CD4-positive, alpha-beta T cell treated with Interleukin-12 subunit alpha and Interleukin-12 subunit beta, for 1 hour (primary cell): ENCODE data around the gene PSMA4.
"Not testable (repeated sequence)": the region's sequence is repeated elsewhere in the genome, so short reads cannot be mapped to it uniquely, and the experiment has no call there.

Experiments used
- DNase-seq: peaks from one replicate; pipeline ENCODE4 v3.0.0-alpha.2; 2020

PSMA4 gene

GRCh38 chr15:78540141-78540870 lies at the start of gene PSMA4:
TSS of gene PSMA4 (plus strand) at chr15:78540444. CDS start at chr15:78541928, 1,484 bp downstream.
- peak; percentile 92 for DNase-seq

- no peak for DNase-seq
Measured at GRCh38 chr15:78492872-78493271, 47.4 kb upstream of the PSMA4 start.

- DNase-seq: no peak
Measured at GRCh38 chr15:78501857-78502256, 38.4 kb upstream of the PSMA4 start.

- no peak for DNase-seq
Measured at GRCh38 chr15:78502641-78503040, 37.6 kb upstream of the PSMA4 start.

GRCh38 chr15:78506971-78507830 lies 33.0 kb upstream of the PSMA4 start, which contains the start of gene HYKK:
TSS of gene HYKK (plus strand) at chr15:78507577. CDS start at chr15:78513089, 5,512 bp downstream.
- DNase-seq: peak; percentile 80

- DNase-seq: no peak
Measured at GRCh38 chr15:78507831-78508160, 32.4 kb upstream of the PSMA4 start.

- no peak for DNase-seq
Measured at GRCh38 chr15:78508272-78508671, 32.0 kb upstream of the PSMA4 start.

GRCh38 chr15:78509726-78510312 lies 30.4 kb upstream of the PSMA4 start:
- no peak for DNase-seq

GRCh38 chr15:78520035-78520434 lies 20.2 kb upstream of the PSMA4 start:
- not testable (repeated sequence) for DNase-seq

GRCh38 chr15:78524230-78524629 lies 16.0 kb upstream of the PSMA4 start:
- no peak for DNase-seq

GRCh38 chr15:78527325-78527724 lies 12.9 kb upstream of the PSMA4 start:
- no peak for DNase-seq

GRCh38 chr15:78533331-78533730 lies 6.9 kb upstream of the PSMA4 start:
- no peak for DNase-seq

GRCh38 chr15:78536134-78536533 lies 4.1 kb upstream of the PSMA4 start:
- DNase-seq: no peak

GRCh38 chr15:78537266-78537905 lies 2.9 kb upstream of the PSMA4 start:
- DNase-seq: no peak

- no peak for DNase-seq
Measured at GRCh38 chr15:78538358-78538757, 1.9 kb upstream of the PSMA4 start.

GRCh38 chr15:78539464-78540140 lies 642 bp upstream of the PSMA4 start:
- not testable (repeated sequence) for DNase-seq

GRCh38 chr15:78540871-78541743 lies 863 bp downstream of the PSMA4 start:
- peak; percentile 17 for DNase-seq

- no peak for DNase-seq
Measured at GRCh38 chr15:78541744-78542034, 1.4 kb downstream of the PSMA4 start.

- no peak for DNase-seq
Measured at GRCh38 chr15:78542647-78543046, 2.4 kb downstream of the PSMA4 start.

GRCh38 chr15:78550194-78550593 lies 9.9 kb downstream of the PSMA4 start:
- DNase-seq: no peak

- DNase-seq: no peak
Measured at GRCh38 chr15:78550815-78551214, 10.6 kb downstream of the PSMA4 start.

- DNase-seq: no peak
Measured at GRCh38 chr15:78551902-78552301, 11.7 kb downstream of the PSMA4 start.
